Measurements from ENCODE around the gene TBXAS1. TPM values are rescaled to one million over a fixed set of nuclear protein-coding genes. Genes with fewer than 3 reads are reported as not detected.

The TBXAS1 gene
- total RNA-seq, 1 experiment from 2014 or later: 2.2 TPM

DNA sequence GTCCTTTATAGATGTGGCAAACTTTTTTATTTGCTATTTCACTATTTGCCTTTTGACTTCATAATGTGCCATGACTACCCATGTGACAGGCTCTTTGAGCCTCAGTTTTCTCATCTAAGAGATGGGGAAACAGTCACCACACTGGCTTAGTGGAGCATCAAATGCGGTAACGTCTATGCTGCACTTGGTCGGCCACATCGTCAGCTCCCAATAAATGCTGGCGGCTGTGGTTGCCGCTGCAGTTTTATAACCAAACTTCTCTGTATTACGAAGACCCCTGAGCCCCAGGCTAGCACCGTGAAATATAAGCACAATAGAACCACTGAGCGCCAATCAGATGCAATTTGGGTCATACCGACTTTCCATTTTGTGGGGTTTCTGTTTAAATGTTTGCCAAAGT lies 177.5 kb downstream of the TBXAS1 start:
- H3K27me3 ChIP-seq (ENCODE audit: insufficient read depth, low read depth): no peaks in the 10 kb centered on the region
- no peaks in the 10 kb centered on the region for H3K79me2 ChIP-seq (ENCODE audit: low read depth)
- H3K4me2 ChIP-seq: no peak overlapping the region
- TF ChIP-seq, protein P1, sequence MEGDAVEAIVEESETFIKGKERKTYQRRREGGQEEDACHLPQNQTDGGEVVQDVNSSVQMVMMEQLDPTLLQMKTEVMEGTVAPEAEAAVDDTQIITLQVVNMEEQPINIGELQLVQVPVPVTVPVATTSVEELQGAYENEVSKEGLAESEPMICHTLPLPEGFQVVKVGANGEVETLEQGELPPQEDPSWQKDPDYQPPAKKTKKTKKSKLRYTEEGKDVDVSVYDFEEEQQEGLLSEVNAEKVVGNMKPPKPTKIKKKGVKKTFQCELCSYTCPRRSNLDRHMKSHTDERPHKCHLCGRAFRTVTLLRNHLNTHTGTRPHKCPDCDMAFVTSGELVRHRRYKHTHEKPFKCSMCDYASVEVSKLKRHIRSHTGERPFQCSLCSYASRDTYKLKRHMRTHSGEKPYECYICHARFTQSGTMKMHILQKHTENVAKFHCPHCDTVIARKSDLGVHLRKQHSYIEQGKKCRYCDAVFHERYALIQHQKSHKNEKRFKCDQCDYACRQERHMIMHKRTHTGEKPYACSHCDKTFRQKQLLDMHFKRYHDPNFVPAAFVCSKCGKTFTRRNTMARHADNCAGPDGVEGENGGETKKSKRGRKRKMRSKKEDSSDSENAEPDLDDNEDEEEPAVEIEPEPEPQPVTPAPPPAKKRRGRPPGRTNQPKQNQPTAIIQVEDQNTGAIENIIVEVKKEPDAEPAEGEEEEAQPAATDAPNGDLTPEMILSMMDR (conservative IDR thresholded peaks at IDR 0.05): no peak
- no peak for TF ChIP-seq EZH2 (IDR thresholded peaks at IDR 0.05; ENCODE audit: low read depth)
- intact Hi-C loops (cut with micrococcal nuclease; ENCODE audit: unreplicated experiment): loop anchor here (10.0 kb wide), 2 partner anchors 572 to 932 kb away; no protein-coding TSS in a partner anchor
- ChIA-PET CTCF (interaction anchor here (0.6 to 1.2 kb wide), 3 partner anchors 113 to 507 kb away, joined by 3 read pairs; no protein-coding TSS in a partner anchor), POLR2A (ENCODE audit: unreplicated experiment) (interaction anchor here (0.6 kb wide), 1 partner anchor 42 kb away, joined by 12 read pairs; no protein-coding TSS in a partner anchor)
- DNase-seq: no peak
- no peaks in the 10 kb centered on the region for H4K20me1 ChIP-seq (ENCODE audit: insufficient read depth)
- no peaks in the 10 kb centered on the region for H3K9me2 ChIP-seq (ENCODE audit: insufficient read depth)
- H3F3A ChIP-seq (ENCODE audit: insufficient read depth, low read depth): no peaks in the 10 kb centered on the region
- H3K4me1 ChIP-seq (replicated peaks; ENCODE audit: insufficient read depth): no peaks in the 10 kb centered on the region
- no peaks in the 10 kb centered on the region for H3K9me3 ChIP-seq (ENCODE audit: insufficient read depth, low read depth)
- H3K4me3 ChIP-seq: no peak overlapping the region
- no peak overlapping the region for H3K27ac ChIP-seq
- no TSS peak for BruUV-seq (replicated peaks)
- H3K36me3 ChIP-seq (ENCODE audit: low read depth): no peaks in the 10 kb centered on the region
- no peak overlapping the region for H2AFZ ChIP-seq

DNA sequence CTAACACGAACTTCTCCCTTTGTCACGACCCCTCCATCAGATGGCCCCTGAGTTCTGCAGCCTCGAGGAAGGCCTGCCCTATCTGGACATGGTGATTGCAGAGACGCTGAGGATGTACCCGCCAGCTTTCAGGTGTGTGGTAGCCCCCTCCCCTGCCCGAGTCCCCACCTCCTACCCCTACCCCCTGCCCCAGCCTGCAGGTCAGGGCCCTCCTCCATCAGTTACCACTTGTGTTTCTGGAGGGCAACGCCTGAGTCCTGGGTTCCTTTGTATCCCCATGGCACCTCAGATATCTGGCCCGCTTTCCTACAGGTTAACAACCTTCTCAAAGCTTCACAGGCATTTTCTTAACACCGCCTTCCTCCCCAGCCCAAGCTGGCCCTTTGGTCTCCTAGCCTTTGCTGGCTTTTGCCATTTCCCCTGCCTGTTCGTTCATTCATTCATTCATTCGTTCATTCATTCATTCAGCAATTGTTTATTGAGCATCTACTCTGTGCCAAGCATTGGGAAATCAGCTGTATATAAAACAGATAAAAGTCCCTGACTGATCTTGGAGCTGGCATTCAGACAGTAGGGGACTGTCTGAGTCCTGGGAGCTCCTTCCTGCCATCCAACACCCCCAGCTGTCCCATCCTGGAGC lies 178.1 kb downstream of the TBXAS1 start:
- H3K4me2 ChIP-seq: no peak overlapping the region
- no peaks in the 10 kb centered on the region for H3K9me3 ChIP-seq (ENCODE audit: insufficient read depth, low read depth)
- H3F3A ChIP-seq (ENCODE audit: insufficient read depth, low read depth): no peaks in the 10 kb centered on the region
- ChIA-PET POLR2A (ENCODE audit: unreplicated experiment) (interaction anchor here (0.5 to 0.6 kb wide), 2 partner anchors 345 to 1792 kb away, joined by 3 to 8 read pairs; no protein-coding TSS in a partner anchor), CTCF (interaction anchor here (0.6 to 1.0 kb wide), 3 partner anchors 114 to 385 kb away, joined by 3 to 6 read pairs (median 4); no protein-coding TSS in a partner anchor)
- no peak for TF ChIP-seq EZH2 (IDR thresholded peaks at IDR 0.05; ENCODE audit: low read depth)
- TF ChIP-seq, protein P1 (conservative IDR thresholded peaks at IDR 0.05): no peak
- BruUV-seq (replicated peaks): no TSS peak
- no peaks in the 10 kb centered on the region for H3K36me3 ChIP-seq (ENCODE audit: low read depth)
- H3K27me3 ChIP-seq (ENCODE audit: insufficient read depth, low read depth): no peaks in the 10 kb centered on the region
- H3K9me2 ChIP-seq (ENCODE audit: insufficient read depth): no peaks in the 10 kb centered on the region
- intact Hi-C loops (cut with micrococcal nuclease; ENCODE audit: unreplicated experiment): loop anchor here (10.0 kb wide), 2 partner anchors 572 to 932 kb away; no protein-coding TSS in a partner anchor
- H4K20me1 ChIP-seq (ENCODE audit: insufficient read depth): no peaks in the 10 kb centered on the region
- H3K4me3 ChIP-seq: no peak overlapping the region
- H3K4me1 ChIP-seq (replicated peaks; ENCODE audit: insufficient read depth): no peaks in the 10 kb centered on the region
- H3K27ac ChIP-seq: no peak overlapping the region
- DNase-seq: no peak
- H3K79me2 ChIP-seq (ENCODE audit: low read depth): no peaks in the 10 kb centered on the region
- H2AFZ ChIP-seq: no peak overlapping the region

DNA sequence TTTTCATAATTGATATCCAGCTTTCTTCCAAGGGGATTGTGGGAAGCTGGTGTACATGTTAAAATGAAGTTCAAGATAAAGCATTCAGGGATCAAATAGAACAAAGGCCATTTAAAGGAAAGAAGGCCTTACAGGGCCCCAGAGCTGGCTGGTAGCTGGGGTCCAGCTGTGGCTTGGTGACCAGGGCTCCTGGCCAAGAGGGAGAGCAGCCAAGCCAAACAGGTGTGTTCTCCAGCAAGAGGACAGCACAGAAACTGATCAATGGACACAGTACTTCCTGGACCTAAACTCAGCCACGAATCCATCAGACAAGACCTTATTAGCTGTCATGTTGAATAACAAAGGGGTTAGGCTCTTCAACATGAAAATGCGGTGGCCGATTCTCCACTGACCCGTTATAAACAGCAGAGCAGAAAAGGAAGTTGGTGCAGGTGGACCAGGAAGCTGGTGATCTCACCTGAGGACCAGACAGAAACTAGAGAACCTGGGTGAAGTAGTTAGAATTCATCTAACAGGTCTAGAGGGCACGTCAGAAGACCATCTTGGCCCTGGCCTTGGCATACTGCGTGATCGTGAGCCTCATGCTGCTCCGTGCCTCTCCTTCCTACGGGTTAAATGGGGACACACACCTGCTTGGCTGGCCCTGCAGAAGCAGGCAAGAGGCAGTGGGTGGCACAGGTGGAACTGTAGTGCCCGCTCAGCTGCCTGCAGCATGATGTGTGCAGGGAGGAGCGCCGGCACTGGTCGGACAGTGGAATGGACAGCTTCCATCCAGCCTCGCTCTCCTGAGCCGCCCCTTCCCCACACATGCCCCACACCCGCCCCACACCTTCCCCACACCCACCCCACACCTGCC lies 179.9 kb downstream of the TBXAS1 start:
- Histone ChIP-seq H3K27ac (no peak overlapping the region), H3K9me2 (ENCODE audit: insufficient read depth) (no peaks in the 10 kb centered on the region), H3K4me1 (replicated peaks; ENCODE audit: insufficient read depth) (no peaks in the 10 kb centered on the region), H2AFZ (no peak overlapping the region), H3K4me3 (no peak overlapping the region), H3F3A (ENCODE audit: insufficient read depth, low read depth) (no peaks in the 10 kb centered on the region), H3K9me3 (ENCODE audit: insufficient read depth, low read depth) (no peaks in the 10 kb centered on the region), H3K4me2 (no peak overlapping the region), H3K79me2 (ENCODE audit: low read depth) (no peaks in the 10 kb centered on the region), H3K27me3 (ENCODE audit: insufficient read depth, low read depth) (no peaks in the 10 kb centered on the region), H4K20me1 (ENCODE audit: insufficient read depth) (no peaks in the 10 kb centered on the region), H3K36me3 (ENCODE audit: low read depth) (no peaks in the 10 kb centered on the region)
- no peak for DNase-seq
- intact Hi-C loops (cut with micrococcal nuclease; ENCODE audit: unreplicated experiment): loop anchor here (10.0 kb wide), 2 partner anchors 574 to 934 kb away; no protein-coding TSS in a partner anchor
- no peak for TF ChIP-seq EZH2 (IDR thresholded peaks at IDR 0.05; ENCODE audit: low read depth)
- TF ChIP-seq, protein P1 (conservative IDR thresholded peaks at IDR 0.05): no peak
- BruUV-seq (replicated peaks): no TSS peak
- ChIA-PET CTCF (no interaction called here), POLR2A (ENCODE audit: unreplicated experiment) (no interaction called here)
